HEK293 (cell line): ENCODE data around the gene ACP7.

ENCODE experiments used
- CTCF ChIP-seq: fragments of 450-650 bp; formaldehyde crosslinking; IDR thresholded peaks from 2 replicates; pipeline ENCODE4 v1.5.1; 2016; ENCODE audit warnings: missing biosample characterization, missing genetic modification characterization
- KLF16 ChIP-seq: fragments of 450-650 bp; formaldehyde crosslinking; IDR thresholded peaks from 2 replicates; pipeline ENCODE4 v1.5.1; 2017; ENCODE audit warnings: missing biosample characterization, missing genetic modification characterization
- PBX3 ChIP-seq: sonication (generic); formaldehyde crosslinking; IDR thresholded peaks from 2 replicates; pipeline ENCODE4 v1.8.1; 2022; ENCODE audit warnings: mild to moderate bottlenecking, moderate library complexity, missing genetic modification reagents
- PRDM10 ChIP-seq: fragments of 450-650 bp; formaldehyde crosslinking; IDR thresholded peaks from 2 replicates; pipeline ENCODE4 v1.5.1; 2016; ENCODE audit warnings: missing biosample characterization, missing genetic modification characterization
- PRDM2 ChIP-seq: fragments of 450-650 bp; formaldehyde crosslinking; IDR thresholded peaks from 2 replicates; pipeline ENCODE4 v1.5.1; 2016; ENCODE audit warnings: missing biosample characterization, missing genetic modification characterization, borderline replicate concordance
- PRDM6 ChIP-seq: fragments of 450-650 bp; formaldehyde crosslinking; IDR thresholded peaks from 2 replicates; pipeline ENCODE4 v1.5.1; 2017; ENCODE audit warnings: missing biosample characterization, missing genetic modification characterization
- REST ChIP-seq: fragments of 450-650 bp; formaldehyde crosslinking; IDR thresholded peaks from 2 replicates; pipeline ENCODE4 v1.5.1; 2016; ENCODE audit warnings: missing biosample characterization, missing genetic modification characterization
- SP3 ChIP-seq: fragments of 450-650 bp; formaldehyde crosslinking; IDR thresholded peaks from 2 replicates; pipeline ENCODE4 v1.5.1; 2016; ENCODE audit warnings: missing biosample characterization, missing genetic modification characterization
- ZBTB20 ChIP-seq: fragments of 450-650 bp; formaldehyde crosslinking; IDR thresholded peaks from 2 replicates; pipeline ENCODE4 v1.5.1; 2016; ENCODE audit warnings: missing biosample characterization, missing genetic modification characterization
- ZFP41 ChIP-seq: fragments of 450-650 bp; formaldehyde crosslinking; IDR thresholded peaks from 2 replicates; pipeline ENCODE4 v1.5.1; 2016; ENCODE audit warnings: missing biosample characterization, missing genetic modification characterization, borderline replicate concordance
- ZIC2 ChIP-seq: fragments of 450-650 bp; formaldehyde crosslinking; IDR thresholded peaks from 2 replicates; pipeline ENCODE4 v1.5.1; 2016; ENCODE audit warnings: missing biosample characterization, missing genetic modification characterization
- ZNF140 ChIP-seq: fragments of 450-650 bp; formaldehyde crosslinking; IDR thresholded peaks from 2 replicates; pipeline ENCODE4 v1.5.1; 2016; ENCODE audit warnings: missing biosample characterization, missing genetic modification characterization
- ZNF155 ChIP-seq: fragments of 450-650 bp; formaldehyde crosslinking; IDR thresholded peaks from 2 replicates; pipeline ENCODE4 v1.5.1; 2016; ENCODE audit warnings: missing biosample characterization, missing genetic modification characterization
- ZNF19 ChIP-seq: fragments of 450-650 bp; formaldehyde crosslinking; IDR thresholded peaks from 2 replicates; pipeline ENCODE4; 2016; ENCODE audit warnings: missing biosample characterization, missing genetic modification characterization, low read depth
- ZNF239 ChIP-seq: fragments of 450-650 bp; formaldehyde crosslinking; IDR thresholded peaks from 2 replicates; pipeline ENCODE4 v1.5.1; 2016; ENCODE audit warnings: missing biosample characterization, missing genetic modification characterization
- ZNF521 ChIP-seq: fragments of 450-650 bp; formaldehyde crosslinking; IDR thresholded peaks from 2 replicates; pipeline ENCODE4 v1.5.1; 2017; ENCODE audit warnings: missing biosample characterization, mild to moderate bottlenecking, missing genetic modification characterization
- ZNF530 ChIP-seq: fragments of 450-650 bp; formaldehyde crosslinking; IDR thresholded peaks from 2 replicates; pipeline ENCODE4 v1.5.1; 2016; ENCODE audit warnings: low read depth, missing biosample characterization, missing genetic modification characterization
- ZNF561 ChIP-seq: fragments of 450-650 bp; IDR thresholded peaks from 2 replicates; pipeline ENCODE4 v1.5.1; 2018; ENCODE audit warnings: missing biosample characterization, missing genetic modification characterization, borderline replicate concordance
- ZNF677 ChIP-seq: fragments of 450-650 bp; IDR thresholded peaks from 2 replicates; pipeline ENCODE4 v1.5.0; 2018; ENCODE audit warnings: missing biosample characterization, mild to moderate bottlenecking, missing genetic modification characterization, moderate library complexity
- ZNF692 ChIP-seq: fragments of 450-650 bp; formaldehyde crosslinking; IDR thresholded peaks from 2 replicates; pipeline ENCODE4 v1.5.1; 2016; ENCODE audit warnings: missing biosample characterization, missing genetic modification characterization
- ZNF837 ChIP-seq: fragments of 450-650 bp; formaldehyde crosslinking; IDR thresholded peaks from 2 replicates; pipeline ENCODE4 v1.5.1; 2016; ENCODE audit warnings: missing biosample characterization, missing genetic modification characterization

ACP7 gene

GRCh38 chr19:39125199-39125553, 41.0 kb downstream of the ACP7 start (continued):
- TF ChIP-seq PRDM6: no peak
- no peak for TF ChIP-seq SP3 (tag by site-specific recombination)
- TF ChIP-seq ZBTB20 (tag by site-specific recombination): no peak
- TF ChIP-seq ZNF19 (tag by site-specific recombination): no peak
- no peak for TF ChIP-seq ZNF837 (tag by site-specific recombination)
- no peak for TF ChIP-seq PRDM2
- no peak for TF ChIP-seq REST (tag by site-specific recombination)
- TF ChIP-seq ZNF521 (tag by site-specific recombination): no peak
- TF ChIP-seq PBX3 (CRISPR knock-in tag): no peak
- peak; percentile 100 for TF ChIP-seq ZNF692 (tag by site-specific recombination)
- no peak for TF ChIP-seq KLF16 (tag by site-specific recombination)
- no peak for TF ChIP-seq CTCF
- TF ChIP-seq ZNF561 (tag by site-specific recombination): 0 out of 2 replicates have a peak, but pooled peaks have one; percentile 17
- no peak for TF ChIP-seq ZNF239
- TF ChIP-seq ZNF530 (tag by site-specific recombination): no peak
- TF ChIP-seq ZNF155 (tag by site-specific recombination): no peak
- TF ChIP-seq ZFP41 (tag by site-specific recombination): no peak
- no peak for TF ChIP-seq ZIC2 (tag by site-specific recombination)
- TF ChIP-seq ZNF677 (tag by site-specific recombination): peak; percentile 48
- TF ChIP-seq ZNF140: no peak
- TF ChIP-seq PRDM10 (tag by site-specific recombination): no peak
